ENCODE results near the gene CD82. TPM values are rescaled to one million over a fixed set of nuclear protein-coding genes. Genes with fewer than 3 reads are reported as not detected.
A peak's percentile ranks its signal among the peaks of the same experiment; 100 is the strongest.

Gene CD82
- total RNA-seq, 2 donors from 2014 or later = 6.8 to 17.7 TPM

DNA sequence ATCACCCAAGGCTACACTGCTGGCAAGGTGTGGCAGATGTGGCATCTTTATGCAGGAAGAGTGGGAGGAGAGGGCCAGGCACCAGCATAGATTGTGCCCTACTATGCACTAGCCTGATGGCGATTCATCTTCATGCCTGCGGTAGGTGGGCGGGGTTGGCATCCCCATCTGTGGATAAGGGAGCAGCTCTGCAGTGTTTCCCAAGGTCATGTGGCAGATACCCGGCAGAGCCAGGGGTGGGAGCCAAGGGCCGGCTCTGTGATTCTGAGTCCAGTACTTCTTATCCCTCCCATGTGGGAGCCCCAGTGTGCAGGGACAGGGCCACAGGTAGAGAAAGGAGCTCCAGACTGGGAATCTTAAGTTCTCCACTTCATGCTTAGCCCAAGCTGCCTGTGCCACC is 20.0 kb downstream of the CD82 start:
- no peak for DNase-seq (ENCODE audit: low spot score)
- Histone ChIP-seq H3K4me1 (peaks cover 0 to 41% of the 10 kb centered on the region in 2 donors), H3K4me3 (no peak overlapping the region), H3K9me3 (no peaks in the 10 kb centered on the region), H3K36me3 (no peaks in the 10 kb centered on the region), H3K27me3 (no peaks in the 10 kb centered on the region), H3K27ac (no peak overlapping the region)
- TF ChIP-seq, protein P1, sequence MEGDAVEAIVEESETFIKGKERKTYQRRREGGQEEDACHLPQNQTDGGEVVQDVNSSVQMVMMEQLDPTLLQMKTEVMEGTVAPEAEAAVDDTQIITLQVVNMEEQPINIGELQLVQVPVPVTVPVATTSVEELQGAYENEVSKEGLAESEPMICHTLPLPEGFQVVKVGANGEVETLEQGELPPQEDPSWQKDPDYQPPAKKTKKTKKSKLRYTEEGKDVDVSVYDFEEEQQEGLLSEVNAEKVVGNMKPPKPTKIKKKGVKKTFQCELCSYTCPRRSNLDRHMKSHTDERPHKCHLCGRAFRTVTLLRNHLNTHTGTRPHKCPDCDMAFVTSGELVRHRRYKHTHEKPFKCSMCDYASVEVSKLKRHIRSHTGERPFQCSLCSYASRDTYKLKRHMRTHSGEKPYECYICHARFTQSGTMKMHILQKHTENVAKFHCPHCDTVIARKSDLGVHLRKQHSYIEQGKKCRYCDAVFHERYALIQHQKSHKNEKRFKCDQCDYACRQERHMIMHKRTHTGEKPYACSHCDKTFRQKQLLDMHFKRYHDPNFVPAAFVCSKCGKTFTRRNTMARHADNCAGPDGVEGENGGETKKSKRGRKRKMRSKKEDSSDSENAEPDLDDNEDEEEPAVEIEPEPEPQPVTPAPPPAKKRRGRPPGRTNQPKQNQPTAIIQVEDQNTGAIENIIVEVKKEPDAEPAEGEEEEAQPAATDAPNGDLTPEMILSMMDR (IDR thresholded peaks at IDR 0.05) = no peak

DNA sequence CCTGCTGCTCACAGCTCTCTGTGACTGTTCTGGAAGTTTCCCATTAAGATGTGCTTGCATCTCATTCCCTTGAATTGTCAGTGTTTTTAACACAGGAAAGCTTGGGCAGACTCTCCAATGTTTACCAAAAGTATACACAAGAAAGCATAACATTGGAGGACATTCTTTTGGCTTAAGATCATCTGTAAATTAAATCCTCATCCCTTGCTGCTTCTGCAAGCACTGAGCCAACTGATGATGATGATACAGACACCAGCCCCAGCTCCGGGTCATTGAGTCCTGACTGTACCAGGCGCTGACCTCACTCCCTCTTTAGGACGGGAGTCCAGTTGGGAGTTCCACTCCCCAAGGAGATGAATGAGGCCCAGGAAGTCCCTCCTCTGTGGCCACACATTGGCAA is 23.8 kb downstream of the CD82 start:
- TF ChIP-seq, protein P1 (IDR thresholded peaks at IDR 0.05) = no peak
- Histone ChIP-seq H3K27me3 (no peaks in the 10 kb centered on the region), H3K27ac (no peak overlapping the region), H3K4me3 (no peak overlapping the region), H3K36me3 (no peaks in the 10 kb centered on the region), H3K9me3 (no peaks in the 10 kb centered on the region), H3K4me1 (peaks cover 0 to 35% of the 10 kb centered on the region in 2 donors)
- DNase-seq (ENCODE audit: low spot score) = no peak

DNA sequence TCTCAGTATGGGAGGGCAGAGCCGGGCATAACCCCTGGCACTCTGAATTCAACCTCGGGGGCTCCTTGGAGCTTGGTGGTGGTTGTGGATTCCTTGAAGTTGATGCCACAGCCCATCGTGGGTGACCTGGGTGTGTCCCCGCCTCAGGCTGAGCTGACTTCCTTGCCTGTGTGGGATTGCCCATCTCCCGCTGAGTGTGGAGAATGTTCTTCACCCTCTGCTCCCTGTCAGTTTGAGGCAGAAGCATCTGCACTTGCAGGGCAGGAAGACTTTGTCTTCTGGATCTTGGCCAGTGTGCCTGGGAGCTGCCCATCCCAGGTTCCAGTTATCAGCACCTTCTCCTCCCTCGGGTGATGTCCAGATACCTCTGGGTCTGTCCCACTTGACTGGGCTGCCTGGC is 25.3 kb downstream of the CD82 start:
- no peak for DNase-seq (ENCODE audit: low spot score)
- Histone ChIP-seq H3K27ac (no peak overlapping the region), H3K36me3 (no peaks in the 10 kb centered on the region), H3K4me3 (no peak overlapping the region), H3K9me3 (no peaks in the 10 kb centered on the region), H3K27me3 (no peaks in the 10 kb centered on the region), H3K4me1 (peaks cover 0 to 24% of the 10 kb centered on the region in 2 donors)
- TF ChIP-seq, protein P1 (IDR thresholded peaks at IDR 0.05) = no peak

DNA sequence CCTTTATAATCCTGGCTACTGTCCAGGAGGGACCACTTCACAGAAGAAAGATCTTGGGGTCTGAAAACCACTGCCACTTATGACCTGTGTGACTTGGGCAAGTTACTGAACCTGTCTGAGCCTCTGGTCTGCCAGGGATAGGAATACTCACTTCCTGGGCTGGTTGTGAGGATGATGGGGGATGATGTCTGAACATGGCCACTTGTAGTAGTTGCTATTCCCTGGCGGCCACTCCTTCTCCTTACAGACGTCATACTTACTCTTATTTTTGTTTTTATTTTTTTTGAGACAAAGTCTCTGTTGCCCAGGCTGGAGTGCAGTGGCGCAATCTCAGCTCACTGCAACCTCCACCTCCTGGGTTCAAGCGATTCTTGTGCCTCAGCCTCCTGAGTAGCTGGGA is 26.1 kb downstream of the CD82 start:
- no peaks in the 10 kb centered on the region for H3K36me3 ChIP-seq
- no peaks in the 10 kb centered on the region for H3K27me3 ChIP-seq
- no peak for DNase-seq (ENCODE audit: low spot score)
- TF ChIP-seq, protein P1 (IDR thresholded peaks at IDR 0.05) = no peak
- peaks cover 0 to 31% of the 10 kb centered on the region in 2 donors for H3K4me1 ChIP-seq
- H3K4me3 ChIP-seq = no peak overlapping the region
- peak overlapping the region; percentile 9 to 11 for H3K27ac ChIP-seq
- no peaks in the 10 kb centered on the region for H3K9me3 ChIP-seq

DNA sequence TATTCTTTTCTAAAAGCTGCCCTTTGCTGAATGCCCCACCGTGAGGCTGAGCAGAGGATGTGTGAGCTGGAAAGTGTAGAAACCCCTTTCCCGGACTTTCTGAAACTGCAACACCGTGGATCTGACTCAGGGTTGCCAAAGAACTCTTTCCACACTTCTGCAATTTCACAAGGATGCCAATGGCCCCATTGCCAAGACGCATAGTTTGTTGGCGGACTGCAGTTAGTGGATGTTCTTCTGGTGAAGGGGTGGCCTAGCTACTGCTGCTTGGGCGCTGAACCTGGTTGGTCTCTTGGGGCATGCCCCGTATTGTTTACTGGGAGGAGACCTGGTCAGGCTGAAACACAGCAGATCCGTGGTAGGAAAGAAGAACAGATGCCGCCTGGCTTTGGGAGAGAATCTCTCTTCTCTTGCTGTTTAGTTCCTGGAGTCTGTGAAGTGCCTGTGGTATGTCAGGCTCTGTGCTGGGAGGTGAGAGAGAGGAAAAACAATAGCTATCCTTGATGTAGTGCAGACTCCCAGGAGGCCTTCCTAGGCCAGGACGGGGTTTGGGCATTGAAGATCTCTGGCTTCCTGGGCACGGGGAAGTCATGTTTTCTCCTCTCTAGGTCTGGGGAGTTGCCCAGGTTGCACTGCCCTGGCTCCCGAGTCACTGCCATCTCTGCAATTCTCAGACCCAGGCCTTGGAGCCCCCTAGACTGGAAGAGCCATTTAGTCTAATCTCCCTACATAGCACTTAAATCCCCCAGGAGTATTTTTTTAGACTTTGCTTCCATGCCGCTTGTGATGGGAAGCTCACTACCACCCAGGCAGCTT is 26.9 kb downstream of the CD82 start:
- H3K9me3 ChIP-seq = no peaks in the 10 kb centered on the region
- no peaks in the 10 kb centered on the region for H3K27me3 ChIP-seq
- TF ChIP-seq, protein P1 (IDR thresholded peaks at IDR 0.05) = no peak
- H3K4me1 ChIP-seq = peaks cover 0 to 39% of the 10 kb centered on the region in 2 donors
- no peaks in the 10 kb centered on the region for H3K36me3 ChIP-seq
- peak; percentile 86 for DNase-seq (ENCODE audit: low spot score)
- no peak overlapping the region for H3K4me3 ChIP-seq
- H3K27ac ChIP-seq = peak overlapping the region in 1 of 2 donors; percentile 9

Measured in right atrium auricular region (tissue), 2 donors.